G401 (cell line): ENCODE measurements around the gene RBM17. TPM values are rescaled to one million over a fixed set of nuclear protein-coding genes. Genes with fewer than 3 reads are reported as not detected.
"Not testable (repeated sequence)": the region's sequence is repeated elsewhere in the genome, so short reads cannot be mapped to it uniquely, and the experiment has no call there.

Experiments
- DNase-seq: peaks from one replicate; pipeline ENCODE4 v3.0.0-alpha.2; 2015; ENCODE audit warnings: low spot score
- in situ Hi-C: cut with HindIII; loops from 2 replicates; pipeline ENCODE4 v1.10.0; 2016; ENCODE audit warnings: low sequenced_read_pairs, mixed read lengths
- total RNA-seq: library from RNA; depleted of rRNA; stranded (reverse); fragments of >200 nt; shearing (Covaris generic); gene quantifications from 2 replicates; pipeline ENCODE4 v1.2.3, GENCODE V29; 2014

Gene RBM17
- total RNA-seq, 1 experiment from 2014 or later: 41.9 TPM

DNA sequence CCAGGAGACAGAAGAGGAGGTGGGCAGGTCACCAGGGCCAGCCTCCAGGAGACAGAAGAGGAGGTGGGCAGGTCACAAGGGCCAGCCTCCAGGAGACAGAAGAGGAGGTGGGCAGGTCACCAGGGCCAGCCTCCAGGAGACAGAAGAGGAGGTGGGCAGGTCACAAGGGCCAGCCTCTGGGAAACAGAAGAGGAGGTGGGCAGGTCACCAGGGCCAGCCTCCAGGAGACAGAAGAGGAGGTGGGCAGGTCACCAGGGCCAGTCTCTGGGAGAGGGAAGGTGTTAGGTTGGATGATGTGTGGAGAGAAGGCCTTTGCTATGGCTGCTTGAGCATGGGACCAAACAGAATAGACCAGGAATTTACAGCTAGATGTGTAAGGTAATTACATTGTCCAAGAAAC lies 38.6 kb downstream of the RBM17 start:
- DNase-seq, in situ Hi-C loops: not testable (repeated sequence)

- DNase-seq: no peak
- in situ Hi-C loops: no loop called here
These were observed 39.3 kb downstream of the RBM17 start for GRCh38 chr10:6128087-6128486.

DNA sequence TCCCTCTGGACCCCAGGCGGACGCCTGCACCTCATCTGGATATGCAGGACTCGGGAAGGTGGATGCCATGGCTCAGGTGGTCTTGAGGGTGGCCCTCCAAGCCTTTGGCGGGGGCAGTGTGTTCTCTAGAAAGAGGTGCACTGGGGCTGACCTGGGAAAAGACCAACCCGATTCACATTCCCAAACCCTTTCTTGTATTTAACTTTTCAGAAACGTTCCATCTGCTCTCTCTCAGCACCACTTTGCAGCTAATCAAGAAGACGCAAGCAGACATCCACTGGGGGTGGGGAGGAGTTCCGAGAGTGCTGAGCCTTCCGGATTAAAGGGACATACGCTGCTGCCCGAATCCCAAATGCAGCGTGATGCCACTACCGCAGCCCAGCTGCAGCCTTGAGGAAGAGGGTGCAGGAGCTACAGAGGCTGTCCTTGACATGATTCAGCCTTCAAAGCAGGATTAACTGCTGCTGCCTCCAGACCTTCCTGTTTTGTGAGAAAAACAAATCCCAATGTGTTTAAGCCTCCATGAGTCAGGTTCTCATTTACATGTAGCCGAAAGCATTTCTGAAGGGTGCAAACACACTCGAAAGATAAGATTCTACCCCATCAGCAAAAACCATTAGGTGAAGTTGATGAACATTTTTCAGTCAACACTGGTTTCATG lies 39.9 kb downstream of the RBM17 start:
- in situ Hi-C loops: no loop called here
- DNase-seq: no peak

DNA sequence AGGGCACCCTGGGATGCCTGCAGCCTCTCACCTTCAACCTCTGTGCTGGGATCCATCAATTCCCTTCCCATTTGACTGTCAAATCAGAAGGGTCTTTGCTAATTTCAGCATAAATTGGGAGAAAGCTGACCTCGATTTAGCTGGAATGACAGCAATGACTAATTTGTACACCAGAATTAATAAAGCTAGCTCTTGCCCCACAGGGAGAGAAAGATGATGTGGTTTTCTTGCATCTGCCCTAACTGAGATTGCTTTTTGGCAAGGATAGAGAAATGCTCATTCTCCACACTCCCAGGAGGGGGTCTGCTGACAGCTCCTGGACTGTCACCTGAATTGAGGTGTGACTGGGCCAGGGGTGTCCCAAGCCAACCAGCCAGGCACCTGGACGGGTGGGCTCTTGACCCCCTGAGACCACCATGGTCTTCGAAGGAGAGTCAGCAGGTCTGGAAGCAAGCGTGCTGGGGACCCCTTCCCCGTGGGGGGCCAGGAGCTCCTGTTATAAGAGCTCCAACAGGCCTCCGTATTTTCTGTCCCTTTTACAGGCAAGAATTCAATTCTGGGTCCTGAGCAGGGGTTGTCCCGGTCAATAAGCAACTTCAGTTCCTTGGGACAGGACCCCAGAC lies 42.1 kb downstream of the RBM17 start:
- DNase-seq: no peak

DNA sequence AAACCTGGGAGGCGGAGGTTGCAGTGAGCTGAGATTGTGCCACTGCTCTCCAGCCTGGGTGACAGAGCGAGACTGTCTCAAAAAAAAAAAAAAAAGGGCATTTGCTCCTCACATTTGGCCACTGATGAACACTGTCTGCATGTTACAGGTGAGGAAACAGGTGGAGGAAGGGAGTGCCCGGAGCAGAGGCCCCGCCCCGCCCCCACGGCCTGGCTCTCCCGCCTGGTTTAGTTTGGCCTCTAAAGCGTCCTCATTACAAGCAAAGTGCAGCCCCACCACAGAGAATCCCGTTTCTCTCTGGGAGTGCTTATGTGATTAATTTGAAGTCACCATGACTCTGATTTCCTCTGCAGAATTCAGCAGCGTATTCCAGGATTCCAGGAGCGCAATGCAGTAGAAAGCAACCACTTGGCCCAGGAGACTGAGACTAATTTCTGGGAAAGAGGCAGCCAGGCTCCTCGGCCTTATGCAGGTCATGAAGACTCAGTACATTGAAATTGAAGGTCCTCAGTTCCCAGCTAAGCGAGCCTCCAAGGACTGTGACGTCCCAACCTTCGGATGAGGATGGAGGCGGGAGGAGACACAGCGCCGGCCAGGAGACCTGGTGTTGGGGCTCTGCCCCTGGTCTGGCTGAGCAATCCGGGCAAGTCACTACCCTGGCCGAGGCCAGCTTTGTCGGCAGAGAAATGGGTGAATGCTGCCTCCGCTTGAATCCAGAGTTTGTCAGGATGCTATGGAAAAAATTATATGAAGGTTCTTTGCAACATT lies 44.7 kb downstream of the RBM17 start:
- in situ Hi-C loops: no loop called here

More for the DNA sequence above, 42.1 kb downstream of the RBM17 start:
- in situ Hi-C loops: no loop called here

GRCh38 chr10:6134099-6134823 lies 45.4 kb downstream of the RBM17 start:
- in situ Hi-C loops: no loop called here
- DNase-seq: no peak

More for the DNA sequence above, 44.7 kb downstream of the RBM17 start:
- DNase-seq: no peak

DNA sequence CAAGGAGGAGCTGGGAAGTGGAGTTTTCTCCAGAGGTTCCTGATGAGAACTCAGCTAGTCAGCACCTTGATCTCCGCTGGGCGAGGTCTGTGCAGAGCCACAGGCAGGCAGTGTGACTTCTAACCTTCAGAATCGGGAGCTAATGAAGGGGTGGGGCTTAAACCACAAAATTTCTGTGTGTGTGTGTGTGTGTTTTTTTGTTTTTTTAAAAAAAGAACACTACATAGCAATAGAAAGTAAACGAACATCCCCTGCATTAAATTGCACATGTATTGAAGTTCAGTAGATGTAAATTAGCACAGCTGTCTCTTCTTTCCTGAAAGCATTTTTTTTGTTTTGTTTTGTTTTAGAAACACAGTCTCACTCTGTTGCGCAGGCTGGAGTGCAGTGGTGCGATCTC lies 46.2 kb downstream of the RBM17 start:
- in situ Hi-C loops: no loop called here
- DNase-seq: no peak

GRCh38 chr10:6135589-6136168 lies 46.8 kb downstream of the RBM17 start:
- no peak for DNase-seq
- in situ Hi-C loops: no loop called here

DNA sequence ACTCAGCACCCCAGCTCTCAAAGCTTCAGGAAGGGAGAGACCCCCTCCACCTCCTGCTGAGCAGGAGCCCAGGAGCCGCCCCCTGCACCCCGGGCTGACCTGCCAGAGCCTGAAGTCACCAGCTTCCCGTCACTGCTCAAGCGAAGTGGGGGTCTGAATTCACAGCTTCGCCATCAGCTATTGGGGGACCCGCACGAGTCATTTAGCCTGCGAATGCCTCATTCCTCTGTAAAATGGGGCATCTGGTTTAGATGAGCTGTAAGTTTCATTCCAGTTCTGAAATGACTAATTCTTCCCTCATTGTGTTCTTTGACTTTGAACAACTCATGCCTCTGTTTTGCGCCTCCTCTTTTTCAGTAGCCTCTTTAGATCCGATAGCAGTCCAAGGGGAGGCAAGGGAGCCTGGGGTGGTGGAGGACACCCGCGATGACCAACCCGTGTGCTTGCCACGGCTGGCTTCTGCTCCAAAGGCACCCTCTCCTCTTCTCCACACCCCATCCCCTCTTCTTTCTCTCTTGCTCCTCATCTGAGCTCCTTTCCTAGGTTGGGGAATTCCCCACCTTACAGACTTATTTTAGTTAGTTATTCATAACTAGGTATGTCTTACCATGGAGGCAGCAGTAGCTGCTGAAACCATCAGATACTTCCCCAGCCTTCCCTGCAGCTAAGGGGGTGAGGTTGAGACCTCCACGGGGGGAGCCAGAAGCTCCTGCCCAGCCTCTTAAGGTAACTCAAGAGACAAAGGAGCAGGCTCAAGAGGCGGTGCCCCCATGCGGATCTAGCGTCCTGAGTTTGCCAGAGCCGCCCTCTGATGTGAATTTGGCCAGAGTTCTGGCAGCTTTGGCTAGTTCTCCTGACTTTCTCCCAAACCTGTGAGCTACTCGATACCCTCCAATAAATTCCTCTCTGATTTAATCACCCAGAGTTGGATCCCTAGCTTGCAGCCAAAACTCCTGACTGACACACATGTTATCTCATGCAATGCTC lies 47.7 kb downstream of the RBM17 start:
- no peak for DNase-seq
- in situ Hi-C loops: no loop called here

DNA sequence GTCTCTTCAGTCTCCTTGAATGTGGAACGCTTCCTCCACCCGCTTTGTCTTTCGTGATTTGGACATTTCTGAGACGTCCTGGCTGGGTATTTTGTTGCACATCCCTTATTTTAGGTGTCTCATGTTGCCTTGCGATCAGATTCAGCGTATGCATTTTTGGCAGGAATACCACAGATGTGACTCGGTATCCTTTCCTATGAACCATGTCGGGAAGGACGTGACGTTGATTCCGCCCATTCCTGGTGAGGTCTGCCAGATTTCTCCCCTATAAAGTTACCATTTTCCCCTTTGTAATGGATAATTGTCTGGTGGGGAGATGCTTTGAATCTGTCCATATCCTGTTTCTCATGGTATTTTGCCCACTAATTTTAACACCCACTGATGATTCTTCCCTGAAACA lies 49.6 kb downstream of the RBM17 start:
- in situ Hi-C loops: no loop called here
- DNase-seq: no peak

DNA sequence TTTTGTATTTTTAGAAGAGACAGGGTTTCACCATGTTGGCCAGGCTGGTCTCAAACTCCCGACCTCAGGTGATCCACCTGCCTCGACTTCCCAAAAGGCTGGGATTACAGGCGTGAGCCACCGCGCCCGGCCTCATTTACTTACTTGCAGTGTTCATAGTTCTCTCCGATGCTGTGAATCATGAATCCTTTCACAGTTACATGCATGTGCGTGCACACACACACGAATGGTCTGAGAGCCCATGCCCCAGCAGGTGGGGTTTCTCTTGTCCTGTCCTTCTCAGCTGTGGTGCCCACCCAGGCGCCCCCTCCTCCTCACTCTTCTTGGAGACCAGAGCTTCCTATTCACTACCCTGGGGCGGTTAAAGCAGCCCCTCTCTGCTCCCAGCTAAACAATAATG lies 50.6 kb downstream of the RBM17 start:
- no peak for DNase-seq
- in situ Hi-C loops: no loop called here

- in situ Hi-C loops: no loop called here
- DNase-seq: no peak
These were observed 51.5 kb downstream of the RBM17 start for GRCh38 chr10:6140141-6140841.

DNA sequence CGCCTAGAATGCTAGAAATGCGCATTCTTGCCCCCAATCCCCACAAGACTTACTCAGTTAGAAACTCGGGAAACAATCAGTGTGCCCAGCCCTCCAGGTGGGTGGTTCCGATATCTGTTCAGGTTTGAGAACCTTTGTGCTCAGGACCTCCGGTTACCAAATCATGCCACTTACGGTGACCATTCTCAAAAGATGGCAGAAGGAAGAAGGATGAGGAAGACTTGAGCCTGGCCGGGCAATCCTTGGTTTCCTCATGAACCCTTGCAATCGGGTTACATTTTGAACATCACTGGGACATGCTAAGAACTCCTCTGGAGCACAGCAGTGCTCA lies 52.1 kb downstream of the RBM17 start:
- no peak for DNase-seq

GRCh38 chr10:6141296-6142151 lies 52.7 kb downstream of the RBM17 start:
- in situ Hi-C loops: no loop called here
- DNase-seq: no peak

More for the DNA sequence above, 52.1 kb downstream of the RBM17 start:
- in situ Hi-C loops: no loop called here

DNA sequence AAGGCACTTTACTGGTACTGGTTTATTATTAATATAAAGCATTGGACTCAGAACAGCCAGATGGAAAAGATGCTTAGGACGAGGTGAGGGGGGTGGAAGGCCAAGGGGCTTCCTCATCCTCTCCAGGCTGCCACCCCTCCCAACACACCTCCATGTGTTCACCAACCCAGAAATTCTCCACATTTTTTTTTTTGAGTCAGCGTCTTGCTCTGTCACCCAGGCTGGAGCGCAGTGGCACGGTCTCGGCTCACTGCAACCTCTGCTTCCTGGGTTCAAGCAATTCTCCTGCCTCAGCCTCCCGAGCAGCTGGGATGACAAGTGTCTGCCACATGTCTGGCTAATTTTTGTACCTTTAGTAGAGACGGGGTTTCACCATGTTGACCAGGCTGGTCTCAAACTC lies 53.4 kb downstream of the RBM17 start:
- in situ Hi-C loops, DNase-seq: not testable (repeated sequence)

DNA sequence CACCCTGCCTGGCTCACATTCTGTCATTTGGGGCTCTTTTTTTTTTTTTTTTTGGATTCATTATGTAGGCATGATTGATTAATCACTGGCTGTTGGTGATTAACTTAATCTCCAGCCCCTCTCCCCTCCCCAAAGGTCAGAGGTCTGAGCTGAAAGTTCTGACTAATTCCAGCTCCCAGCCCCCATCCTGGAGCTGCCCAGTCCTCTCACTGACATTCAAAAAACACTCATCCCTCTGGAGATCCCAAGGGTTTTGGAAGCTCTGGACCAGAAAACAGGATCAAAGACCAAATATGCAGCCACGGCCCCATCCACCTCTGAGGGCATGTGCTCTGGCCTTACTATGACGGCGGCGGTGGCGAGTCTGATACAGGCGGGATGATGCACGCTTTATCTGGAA lies 53.8 kb downstream of the RBM17 start:
- no peak for DNase-seq
- in situ Hi-C loops: no loop called here

DNA sequence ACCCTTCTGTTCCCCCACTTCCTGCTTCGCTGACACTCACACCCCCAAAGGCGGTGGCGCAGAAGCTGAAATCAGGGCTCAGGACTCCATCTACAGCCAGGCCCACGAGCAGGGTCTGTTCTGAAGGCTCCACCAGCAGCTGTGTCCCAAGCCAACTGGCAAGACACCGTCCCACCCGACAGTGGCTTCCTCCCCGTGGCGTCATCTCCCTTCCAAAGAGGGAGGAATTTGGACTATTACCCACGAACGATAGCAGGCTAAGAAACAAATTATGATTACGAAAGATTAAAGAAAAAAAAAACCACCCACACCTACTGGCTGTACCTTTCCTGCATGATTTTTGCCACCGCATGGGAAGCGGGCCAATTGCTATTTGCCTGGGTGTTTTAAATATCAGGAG lies 54.3 kb downstream of the RBM17 start:
- in situ Hi-C loops: no loop called here
- no peak for DNase-seq
